SK-N-SH treated with all-trans-retinoic acid at 6 μM for 48 hours (cell line): Measurements from ENCODE around the gene PBX3.

Experiments
- PATZ1 ChIP-seq: fragments of 250-450 bp; sonication (Bioruptor Pico); IDR thresholded peaks from 2 replicates; pipeline ENCODE4 v1.8.0; 2020; ENCODE audit warnings: mild to moderate bottlenecking, moderate library complexity, borderline replicate concordance
- ZC3H10 ChIP-seq: fragments of 250-450 bp; sonication (Bioruptor Pico); IDR thresholded peaks from 2 replicates; pipeline ENCODE4 v1.5.1; 2021; ENCODE audit warnings: mild to moderate bottlenecking, moderate library complexity
- ZNF70 ChIP-seq: fragments of 450-650 bp; formaldehyde crosslinking; IDR thresholded peaks from 2 replicates; pipeline ENCODE4 v1.5.0; 2020; ENCODE audit warnings: mild to moderate bottlenecking, moderate library complexity

GRCh38 chr9:125953314-125954019 is 206.3 kb downstream of the PBX3 start:
- TF ChIP-seq ZC3H10 (CRISPR knock-in tag): no peak
- TF ChIP-seq ZNF70: no peak
- no peak for TF ChIP-seq PATZ1 (CRISPR knock-in tag)
